GM19397 (cell line): ENCODE measurements around the gene TEAD2.

Experiments used
- ATAC-seq: cut with Tn5 transposase; IDR thresholded peaks from one replicate; pipeline ENCODE4 v1.9.1; 2021; ENCODE audit warnings: mild to moderate bottlenecking, moderate library complexity; ENCODE audit not compliant: unreplicated experiment

The TEAD2 gene

GRCh38 chr19:49294401-49294800, 67.8 kb downstream of the TEAD2 start:
- no peak for ATAC-seq
